ENCODE data around the gene SMAD7.

The SMAD7 gene

DNA sequence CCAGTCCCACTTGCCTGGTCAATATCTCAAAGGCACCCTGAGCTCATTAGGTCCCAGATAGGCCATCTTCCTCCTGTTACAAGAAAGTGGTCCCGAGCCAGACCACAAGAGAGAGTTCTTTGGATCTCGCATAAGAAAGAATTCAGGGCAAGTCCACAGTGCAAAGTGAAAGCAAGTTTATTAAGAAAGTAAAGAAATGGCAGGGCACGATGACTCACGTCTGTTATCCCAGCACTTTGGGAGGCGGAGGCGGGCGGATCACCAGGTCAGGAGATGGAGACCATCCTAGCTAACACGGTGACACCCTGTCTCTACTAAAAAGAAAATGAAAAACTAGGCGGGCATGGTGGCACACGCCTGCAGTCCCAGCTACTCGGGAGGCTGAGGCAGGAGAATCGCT lies 10.8 kb upstream of the SMAD7 start:
- TF ChIP-seq ELF4 (IDR thresholded peaks at IDR 0.05) (no peak), NFRKB (IDR thresholded peaks at IDR 0.05) (no peak), ARNT (IDR thresholded peaks at IDR 0.05) (no peak), SUZ12 (IDR thresholded peaks at IDR 0.05) (no peak), L3MBTL2 (conservative IDR thresholded peaks at IDR 0.05) (no peak), CTBP1 (IDR thresholded peaks at IDR 0.05; ENCODE audit: borderline replicate concordance) (no peak), HDGF (IDR thresholded peaks at IDR 0.05; ENCODE audit: borderline replicate concordance) (no peak), ZNF384 (IDR thresholded peaks at IDR 0.05) (no peak), LEF1 (IDR thresholded peaks at IDR 0.05; ENCODE audit: borderline replicate concordance) (no peak), FOXA1 (IDR thresholded peaks at IDR 0.05) (no peak), FOXK2 (IDR thresholded peaks at IDR 0.05) (no peak), BHLHE40 (IDR thresholded peaks at IDR 0.05; ENCODE audit: borderline replicate concordance) (no peak), TARDBP (IDR thresholded peaks at IDR 0.05) (no peak), SP1 (IDR thresholded peaks at IDR 0.05) (no peak), FOXM1 (IDR thresholded peaks at IDR 0.05; ENCODE audit: borderline replicate concordance) (no peak)
- TF ChIP-seq, protein P1, sequence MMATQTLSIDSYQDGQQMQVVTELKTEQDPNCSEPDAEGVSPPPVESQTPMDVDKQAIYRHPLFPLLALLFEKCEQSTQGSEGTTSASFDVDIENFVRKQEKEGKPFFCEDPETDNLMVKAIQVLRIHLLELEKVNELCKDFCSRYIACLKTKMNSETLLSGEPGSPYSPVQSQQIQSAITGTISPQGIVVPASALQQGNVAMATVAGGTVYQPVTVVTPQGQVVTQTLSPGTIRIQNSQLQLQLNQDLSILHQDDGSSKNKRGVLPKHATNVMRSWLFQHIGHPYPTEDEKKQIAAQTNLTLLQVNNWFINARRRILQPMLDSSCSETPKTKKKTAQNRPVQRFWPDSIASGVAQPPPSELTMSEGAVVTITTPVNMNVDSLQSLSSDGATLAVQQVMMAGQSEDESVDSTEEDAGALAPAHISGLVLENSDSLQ (IDR thresholded peaks at IDR 0.05): no peak
- no peak for DNase-seq (ENCODE audit: extremely low spot score)
- CTCF ChIA-PET: interaction anchor here (1.2 kb wide), 1 partner anchor 12 kb away, joined by 4 read pairs; no protein-coding TSS in a partner anchor
- POLR2A ChIA-PET: interaction anchor here (1.7 kb wide), 1 partner anchor 9 kb away, joined by 6 read pairs; no protein-coding TSS in a partner anchor

DNA sequence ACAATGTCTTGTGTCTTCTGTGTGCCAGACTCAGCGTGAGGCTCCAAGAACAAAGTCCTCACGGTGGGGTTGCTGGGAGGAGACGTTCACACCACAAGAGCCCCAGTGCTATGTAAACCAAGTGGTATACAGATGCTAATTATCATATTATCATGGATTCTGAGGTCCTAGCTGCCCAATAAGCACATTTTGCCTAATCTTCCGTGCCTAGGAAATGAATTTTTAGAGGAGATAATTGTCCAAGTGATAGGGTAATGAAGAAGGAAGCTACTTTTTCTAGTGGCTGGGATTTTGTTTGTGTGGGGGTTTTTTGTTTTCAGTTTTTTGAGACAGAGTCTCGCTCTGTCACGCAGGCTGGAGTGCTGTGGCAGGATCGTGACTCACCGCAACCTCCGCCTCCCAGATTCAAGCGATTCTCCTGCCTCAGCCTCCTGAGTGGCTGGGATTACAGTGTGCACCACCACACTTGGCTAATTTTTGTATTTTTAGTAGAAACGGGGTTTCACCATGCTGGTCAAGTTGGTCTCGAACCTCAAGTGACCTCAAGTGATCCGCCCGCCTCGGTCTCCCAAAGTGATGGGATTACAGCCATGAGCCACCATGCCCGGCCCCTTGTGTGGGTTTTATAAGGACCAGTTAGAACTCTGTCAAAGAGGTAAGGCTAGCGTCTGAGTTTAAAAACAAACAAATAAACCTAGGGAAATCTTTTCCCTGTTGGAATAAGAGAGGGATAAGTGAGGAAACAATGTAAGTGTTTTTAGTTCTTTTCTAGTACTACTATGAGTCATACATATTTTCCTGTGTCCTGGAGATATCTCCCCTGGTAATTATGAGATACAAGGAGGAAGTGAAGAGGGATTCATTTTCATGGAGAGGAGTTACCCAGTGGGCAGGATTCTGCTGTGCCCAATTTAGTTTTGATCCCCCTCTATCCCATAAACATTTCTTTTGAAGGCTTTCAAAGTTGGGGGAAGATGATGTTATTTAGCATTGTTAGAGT lies 9.5 kb upstream of the SMAD7 start:
- POLR2A ChIA-PET: interaction anchor here (0.8 to 1.7 kb wide), 2 partner anchors 14 to 16 kb away, joined by 4 read pairs; no protein-coding TSS in a partner anchor
- DNase-seq (ENCODE audit: extremely low spot score): no peak
- TF ChIP-seq, protein P1 (IDR thresholded peaks at IDR 0.05): no peak
- no peak for TF ChIP-seq LEF1 (IDR thresholded peaks at IDR 0.05; ENCODE audit: borderline replicate concordance)
- TF ChIP-seq SP1 (IDR thresholded peaks at IDR 0.05): no peak
- TF ChIP-seq FOXA1 (IDR thresholded peaks at IDR 0.05): no peak
- TF ChIP-seq ZNF384 (IDR thresholded peaks at IDR 0.05): no peak
- no peak for TF ChIP-seq HDGF (IDR thresholded peaks at IDR 0.05; ENCODE audit: borderline replicate concordance)
- no peak for TF ChIP-seq FOXK2 (IDR thresholded peaks at IDR 0.05)
- TF ChIP-seq NFRKB (IDR thresholded peaks at IDR 0.05): no peak
- no peak for TF ChIP-seq L3MBTL2 (conservative IDR thresholded peaks at IDR 0.05)
- TF ChIP-seq SUZ12 (IDR thresholded peaks at IDR 0.05): no peak
- CTCF ChIA-PET: interaction anchor here (0.6 to 0.8 kb wide), 2 partner anchors 37 to 48 kb away, joined by 3 to 5 read pairs; no protein-coding TSS in a partner anchor

DNA sequence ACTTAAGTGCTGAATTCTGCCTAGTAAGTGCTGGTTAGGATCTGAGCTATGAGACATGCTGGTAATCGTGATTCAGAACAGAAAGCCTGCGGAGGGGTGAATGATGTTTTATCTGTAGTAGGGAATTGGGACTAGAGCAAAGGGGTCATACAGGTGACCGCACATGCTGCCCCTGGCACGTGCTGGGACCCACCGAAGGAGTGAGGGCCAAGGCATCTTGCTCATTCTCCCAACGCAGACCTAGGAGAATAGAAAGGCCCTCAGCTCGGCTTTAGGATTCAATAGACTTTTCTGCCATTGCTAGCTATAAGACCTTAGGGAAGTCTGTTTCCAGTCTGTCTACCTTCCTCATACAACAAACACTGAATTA lies 8.8 kb upstream of the SMAD7 start:
- DNase-seq (ENCODE audit: extremely low spot score): no peak
- CTCF ChIA-PET: interaction anchor here (0.6 to 0.8 kb wide), 2 partner anchors 37 to 47 kb away, joined by 3 to 5 read pairs; no protein-coding TSS in a partner anchor
- no peak for TF ChIP-seq FOXK2 (IDR thresholded peaks at IDR 0.05)
- no peak for TF ChIP-seq LEF1 (IDR thresholded peaks at IDR 0.05; ENCODE audit: borderline replicate concordance)
- no peak for TF ChIP-seq SP1 (IDR thresholded peaks at IDR 0.05)
- TF ChIP-seq L3MBTL2 (conservative IDR thresholded peaks at IDR 0.05): no peak
- TF ChIP-seq NFRKB (IDR thresholded peaks at IDR 0.05): no peak
- TF ChIP-seq FOXM1 (IDR thresholded peaks at IDR 0.05; ENCODE audit: borderline replicate concordance): no peak
- no peak for TF ChIP-seq CTBP1 (IDR thresholded peaks at IDR 0.05; ENCODE audit: borderline replicate concordance)
- TF ChIP-seq TARDBP (IDR thresholded peaks at IDR 0.05): no peak
- TF ChIP-seq HDGF (IDR thresholded peaks at IDR 0.05; ENCODE audit: borderline replicate concordance): no peak
- TF ChIP-seq FOXA1 (IDR thresholded peaks at IDR 0.05): no peak
- TF ChIP-seq, protein P1 (IDR thresholded peaks at IDR 0.05): no peak
- no peak for TF ChIP-seq ARNT (IDR thresholded peaks at IDR 0.05)
- no peak for TF ChIP-seq ELF4 (IDR thresholded peaks at IDR 0.05)
- TF ChIP-seq BHLHE40 (IDR thresholded peaks at IDR 0.05; ENCODE audit: borderline replicate concordance): no peak
- TF ChIP-seq SUZ12 (IDR thresholded peaks at IDR 0.05): no peak
- TF ChIP-seq ZNF384 (IDR thresholded peaks at IDR 0.05): no peak
- POLR2A ChIA-PET: interaction anchor here (0.8 to 1.7 kb wide), 2 partner anchors 15 to 16 kb away, joined by 4 read pairs; no protein-coding TSS in a partner anchor

DNA sequence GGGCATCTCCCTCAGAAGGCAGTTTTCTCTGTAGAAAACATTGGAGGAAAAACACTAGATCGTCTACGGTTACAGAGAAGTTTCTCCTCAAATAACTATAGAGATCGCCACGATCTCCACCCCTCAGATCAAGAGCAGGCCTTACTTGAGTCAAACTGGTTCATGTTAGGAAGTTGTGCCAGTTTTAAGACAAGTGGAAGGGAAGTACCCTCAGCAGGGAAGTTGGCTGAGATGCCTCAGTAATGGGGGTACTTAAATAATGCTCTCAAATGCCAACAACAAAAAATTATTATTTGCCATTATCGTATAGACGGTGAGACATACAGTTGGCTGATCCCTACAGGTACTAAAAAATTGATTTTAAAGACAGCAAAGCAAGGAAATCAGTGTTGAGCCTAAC lies 8.2 kb upstream of the SMAD7 start:
- ChIA-PET POLR2A (interaction anchor here (0.8 to 1.7 kb wide), 2 partner anchors 15 to 17 kb away, joined by 4 read pairs; no protein-coding TSS in a partner anchor), CTCF (interaction anchor here (0.8 kb wide), 1 partner anchor 47 kb away, joined by 3 read pairs; no protein-coding TSS in a partner anchor)
- TF ChIP-seq ARNT (IDR thresholded peaks at IDR 0.05): no peak
- no peak for TF ChIP-seq NFRKB (IDR thresholded peaks at IDR 0.05)
- TF ChIP-seq, protein P1 (IDR thresholded peaks at IDR 0.05): no peak
- TF ChIP-seq ELF4 (IDR thresholded peaks at IDR 0.05): no peak
- TF ChIP-seq BHLHE40 (IDR thresholded peaks at IDR 0.05; ENCODE audit: borderline replicate concordance): no peak
- TF ChIP-seq FOXK2 (IDR thresholded peaks at IDR 0.05): no peak
- no peak for TF ChIP-seq L3MBTL2 (conservative IDR thresholded peaks at IDR 0.05)
- no peak for TF ChIP-seq CTBP1 (IDR thresholded peaks at IDR 0.05; ENCODE audit: borderline replicate concordance)
- no peak for TF ChIP-seq FOXA1 (IDR thresholded peaks at IDR 0.05)
- TF ChIP-seq LEF1 (IDR thresholded peaks at IDR 0.05; ENCODE audit: borderline replicate concordance): no peak
- TF ChIP-seq FOXM1 (IDR thresholded peaks at IDR 0.05; ENCODE audit: borderline replicate concordance): no peak
- TF ChIP-seq SUZ12 (IDR thresholded peaks at IDR 0.05): no peak
- no peak for TF ChIP-seq ZNF384 (IDR thresholded peaks at IDR 0.05)
- no peak for TF ChIP-seq HDGF (IDR thresholded peaks at IDR 0.05; ENCODE audit: borderline replicate concordance)
- TF ChIP-seq TARDBP (IDR thresholded peaks at IDR 0.05): no peak
- TF ChIP-seq SP1 (IDR thresholded peaks at IDR 0.05): no peak
- DNase-seq (ENCODE audit: extremely low spot score): no peak
